Measurements from ENCODE around the gene TMEM131. TPM values are rescaled to one million over a fixed set of nuclear protein-coding genes. Genes with fewer than 3 reads are reported as not detected.

The TMEM131 gene
- total RNA-seq, 1 donor from 2014 or later = 43.9 TPM

DNA sequence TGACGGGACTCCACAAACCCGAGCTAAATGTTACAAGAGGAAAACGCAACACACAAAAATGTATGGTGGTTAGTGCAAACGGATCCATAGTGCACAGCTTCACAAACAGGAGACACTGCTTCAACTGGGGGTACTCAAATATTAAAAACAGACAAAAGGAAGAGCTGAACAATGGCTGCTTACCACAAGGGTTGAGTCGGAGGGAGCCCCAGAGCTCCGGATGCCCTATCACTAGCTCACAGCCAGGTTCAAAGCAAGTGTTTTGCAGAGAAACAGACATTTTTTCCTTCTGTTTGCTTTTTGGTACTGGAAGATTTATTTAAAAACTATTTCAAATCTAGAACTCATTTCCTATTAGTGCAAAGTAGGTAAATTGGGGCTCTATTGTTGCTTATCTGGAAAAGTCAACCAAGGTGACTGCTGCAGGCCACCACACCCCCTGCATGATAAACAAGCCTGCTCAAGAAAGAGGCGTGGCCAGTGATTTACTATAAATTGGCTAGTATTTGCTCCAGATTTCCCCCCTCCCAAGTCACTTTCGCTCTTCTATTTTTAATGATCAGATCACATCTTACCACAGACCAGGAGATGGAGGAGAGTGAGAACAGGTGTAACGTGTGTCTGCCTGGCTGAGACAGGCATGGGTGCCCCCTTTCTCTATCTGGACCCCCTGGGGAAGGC is 235.9 kb downstream of the TMEM131 start:
- Mint-ChIP-seq H3K27ac (ENCODE audit: unreplicated experiment) (no peak overlapping the region), H3K9me3 (no peaks in the 10 kb centered on the region), H3K4me1 (peaks cover 5% of the 10 kb centered on the region), H3K4me3 (no peak overlapping the region), H3K36me3 (ENCODE audit: low read depth) (peaks cover 14% of the 10 kb centered on the region), H3K27me3 (ENCODE audit: low read depth) (no peaks in the 10 kb centered on the region)
- no peak for DNase-seq (ENCODE audit: low read depth, low spot score)
- TF ChIP-seq, protein P1, sequence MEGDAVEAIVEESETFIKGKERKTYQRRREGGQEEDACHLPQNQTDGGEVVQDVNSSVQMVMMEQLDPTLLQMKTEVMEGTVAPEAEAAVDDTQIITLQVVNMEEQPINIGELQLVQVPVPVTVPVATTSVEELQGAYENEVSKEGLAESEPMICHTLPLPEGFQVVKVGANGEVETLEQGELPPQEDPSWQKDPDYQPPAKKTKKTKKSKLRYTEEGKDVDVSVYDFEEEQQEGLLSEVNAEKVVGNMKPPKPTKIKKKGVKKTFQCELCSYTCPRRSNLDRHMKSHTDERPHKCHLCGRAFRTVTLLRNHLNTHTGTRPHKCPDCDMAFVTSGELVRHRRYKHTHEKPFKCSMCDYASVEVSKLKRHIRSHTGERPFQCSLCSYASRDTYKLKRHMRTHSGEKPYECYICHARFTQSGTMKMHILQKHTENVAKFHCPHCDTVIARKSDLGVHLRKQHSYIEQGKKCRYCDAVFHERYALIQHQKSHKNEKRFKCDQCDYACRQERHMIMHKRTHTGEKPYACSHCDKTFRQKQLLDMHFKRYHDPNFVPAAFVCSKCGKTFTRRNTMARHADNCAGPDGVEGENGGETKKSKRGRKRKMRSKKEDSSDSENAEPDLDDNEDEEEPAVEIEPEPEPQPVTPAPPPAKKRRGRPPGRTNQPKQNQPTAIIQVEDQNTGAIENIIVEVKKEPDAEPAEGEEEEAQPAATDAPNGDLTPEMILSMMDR (conservative IDR thresholded peaks at IDR 0.05) = no peak

DNA sequence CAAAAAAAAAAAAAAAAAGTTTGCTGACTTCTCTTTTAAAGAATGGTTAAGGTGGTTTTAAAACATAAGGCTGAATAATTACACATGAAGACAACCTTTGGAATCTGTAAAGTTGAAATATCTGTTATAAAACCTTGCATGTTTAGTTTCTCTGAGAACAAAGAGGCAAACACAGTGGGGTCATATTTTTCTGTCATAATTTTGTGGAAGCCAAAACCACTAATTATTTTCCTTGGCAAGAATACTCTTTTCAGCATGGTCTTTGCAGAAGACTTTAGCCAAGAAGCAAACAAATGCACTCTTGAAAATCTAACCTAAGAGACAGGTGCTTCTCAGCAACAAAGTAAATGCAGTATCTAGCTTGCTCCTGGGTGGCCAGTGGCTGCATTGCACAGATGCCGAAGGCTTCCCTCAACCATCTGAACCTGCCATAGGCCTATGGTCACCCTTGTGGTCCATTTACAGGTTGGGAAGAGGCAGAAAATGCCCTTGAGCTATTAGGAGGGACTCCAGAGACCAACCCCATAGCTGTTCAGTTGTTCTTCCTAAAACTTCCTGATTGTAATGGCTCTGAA is 237.5 kb downstream of the TMEM131 start:
- Mint-ChIP-seq H3K9me3 (no peaks in the 10 kb centered on the region), H3K4me3 (no peak overlapping the region), H3K4me1 (peaks cover 2% of the 10 kb centered on the region), H3K27ac (ENCODE audit: unreplicated experiment) (no peak overlapping the region), H3K27me3 (ENCODE audit: low read depth) (no peaks in the 10 kb centered on the region), H3K36me3 (ENCODE audit: low read depth) (peaks cover 15% of the 10 kb centered on the region)
- TF ChIP-seq, protein P1 (conservative IDR thresholded peaks at IDR 0.05) = no peak
- DNase-seq (ENCODE audit: low read depth, low spot score) = no peak

DNA sequence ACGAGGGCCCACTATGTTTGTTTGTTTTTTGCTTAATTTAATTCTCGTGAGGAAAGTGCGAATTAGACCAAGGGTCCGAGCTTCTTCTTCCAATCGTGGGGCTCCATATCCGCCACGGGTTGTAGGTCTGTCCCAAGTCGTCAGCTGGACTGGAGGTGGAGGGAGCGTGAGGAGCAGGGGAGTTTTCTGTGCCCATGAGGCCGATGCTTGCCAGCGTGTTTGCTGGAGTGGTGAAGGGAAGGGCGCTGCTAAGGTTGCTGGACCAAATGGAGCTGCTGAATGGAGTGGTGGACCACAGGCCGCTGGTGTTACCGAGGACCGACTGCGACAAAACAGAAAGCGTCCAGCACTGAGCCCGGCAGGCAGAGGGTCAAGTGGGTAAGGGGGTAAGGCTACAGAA is 238.7 kb downstream of the TMEM131 start:
- peaks cover 15% of the 10 kb centered on the region for H3K36me3 Mint-ChIP-seq (ENCODE audit: low read depth)
- TF ChIP-seq, protein P1 (conservative IDR thresholded peaks at IDR 0.05) = no peak

DNA sequence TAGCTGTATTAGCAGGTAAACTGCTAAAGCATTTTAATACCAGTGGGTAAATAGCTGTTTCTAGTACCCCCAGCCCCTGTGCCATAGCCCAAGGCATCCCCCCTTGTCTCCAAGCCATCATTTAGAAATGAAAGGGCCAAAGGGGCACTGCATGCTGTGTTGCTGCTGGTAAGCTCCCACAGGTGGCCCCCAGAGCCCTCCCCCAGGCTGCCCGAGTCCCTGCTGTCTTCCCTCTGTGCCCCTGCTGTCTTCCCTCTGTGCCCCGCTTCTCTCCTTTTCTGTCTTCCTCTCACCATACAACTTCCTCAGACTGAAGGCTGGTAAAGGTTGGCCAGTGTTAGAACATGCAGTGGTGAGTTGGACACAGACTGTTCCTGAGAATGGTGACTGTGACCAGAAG is 240.3 kb downstream of the TMEM131 start:
- DNase-seq (ENCODE audit: low read depth, low spot score) = no peak
- H3K36me3 Mint-ChIP-seq (ENCODE audit: low read depth) = peaks cover 11% of the 10 kb centered on the region
- TF ChIP-seq, protein P1 (conservative IDR thresholded peaks at IDR 0.05) = no peak
- H3K27me3 Mint-ChIP-seq (ENCODE audit: low read depth) = no peaks in the 10 kb centered on the region
- no peak overlapping the region for H3K27ac Mint-ChIP-seq (ENCODE audit: unreplicated experiment)
- H3K9me3 Mint-ChIP-seq = no peaks in the 10 kb centered on the region
- H3K4me1 Mint-ChIP-seq = peaks cover 16% of the 10 kb centered on the region
- no peak overlapping the region for H3K4me3 Mint-ChIP-seq

More for the DNA sequence above, 238.7 kb downstream of the TMEM131 start:
- DNase-seq (ENCODE audit: low read depth, low spot score) = no peak
- Mint-ChIP-seq H3K27me3 (ENCODE audit: low read depth) (no peaks in the 10 kb centered on the region), H3K9me3 (no peaks in the 10 kb centered on the region), H3K4me1 (peaks cover 13% of the 10 kb centered on the region), H3K4me3 (no peak overlapping the region), H3K27ac (ENCODE audit: unreplicated experiment) (no peak overlapping the region)

DNA sequence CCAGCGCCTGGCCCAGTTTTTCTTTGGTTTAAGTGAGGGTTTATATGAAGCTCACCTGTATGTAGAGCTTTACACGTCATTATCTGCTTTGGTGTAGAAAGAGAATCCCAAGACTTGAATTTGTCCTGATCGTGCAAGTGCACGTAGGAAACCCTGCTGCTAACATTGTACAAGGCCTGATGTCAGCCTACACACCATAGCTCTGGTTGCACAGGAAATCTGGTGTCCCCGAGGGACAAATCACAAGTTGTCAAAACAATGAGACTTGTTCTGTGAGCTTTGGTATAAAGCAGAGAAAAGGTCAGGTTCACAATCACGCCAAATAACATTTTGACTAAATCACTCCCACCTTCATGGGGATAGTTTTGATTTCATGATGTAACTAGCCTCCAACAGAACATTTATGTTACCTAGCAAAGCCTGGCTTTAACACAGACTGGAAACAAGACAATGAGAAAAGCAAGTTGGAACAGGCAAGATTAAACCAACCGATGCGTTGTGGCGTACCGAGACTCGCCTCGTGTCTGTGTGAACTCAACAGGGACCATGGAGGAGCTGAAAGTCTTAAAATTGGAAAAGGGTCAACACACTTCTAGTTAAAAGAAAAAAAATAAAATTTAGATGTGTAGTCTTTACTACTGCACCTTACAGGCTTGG is 240.9 kb downstream of the TMEM131 start:
- no peak for DNase-seq (ENCODE audit: low read depth, low spot score)
- Mint-ChIP-seq H3K27me3 (ENCODE audit: low read depth) (no peaks in the 10 kb centered on the region), H3K4me3 (no peak overlapping the region), H3K27ac (ENCODE audit: unreplicated experiment) (no peak overlapping the region), H3K4me1 (peaks cover 16% of the 10 kb centered on the region), H3K36me3 (ENCODE audit: low read depth) (peaks cover 10% of the 10 kb centered on the region), H3K9me3 (no peaks in the 10 kb centered on the region)
- TF ChIP-seq, protein P1 (conservative IDR thresholded peaks at IDR 0.05) = no peak

All from neural crest cell (in vitro differentiated cells).